Gastrocnemius medialis (tissue), 4 donors: ENCODE data around the gene PTPN4. TPM values are rescaled to one million over a fixed set of nuclear protein-coding genes. Genes with fewer than 3 reads are reported as not detected.

ENCODE experiments used
- ATAC-seq, 2 donors: fragments of 150-250 bp; one replicate each; pipeline ENCODE4 v1.9.1; 2016
- DNase-seq, 2 donors: peaks; one replicate each; pipeline ENCODE4 v3.0.0-alpha.2; 2019
- H3K27ac ChIP-seq, 4 donors: fragments of 200-600 bp; sonication (generic); 1 replicate in 1 of 4; 2 replicates in 3 of 4; pipeline ENCODE4 v1.5.1; 2016 to 2018; ENCODE audit warnings: mild to moderate bottlenecking in 2 of 4, moderate library complexity in 1 of 4
- H3K27me3 ChIP-seq, 3 donors: fragments of 200-600 bp; sonication (generic) in 2 of 3; 1 replicate in 1 of 3; 2 replicates in 2 of 3; pipeline versions ENCODE4 v1.5.1 to v1.6.0; 2016 to 2019; ENCODE audit warnings: mild to moderate bottlenecking in 1 of 3, moderate library complexity in 1 of 3
- H3K36me3 ChIP-seq, 2 donors: fragments of 200-600 bp; sonication (generic) in 1 of 2; one replicate each; pipeline ENCODE4 v1.5.1; 2017 to 2018
- H3K4me1 ChIP-seq, 2 donors: fragments of 200-600 bp; sonication (generic) in 1 of 2; one replicate each; pipeline ENCODE4 v1.5.1; 2016 to 2017; ENCODE audit warnings: mild to moderate bottlenecking in 2 of 2
- H3K4me3 ChIP-seq, 4 donors: fragments of 200-600 bp; sonication (generic) in 3 of 4; 1 replicate in 1 of 4; 2 replicates in 3 of 4; pipeline ENCODE4 v1.5.1; 2016 to 2019; ENCODE audit warnings: mild to moderate bottlenecking in 2 of 4
- H3K9me3 ChIP-seq, 3 donors: fragments of 200-600 bp; sonication (generic) in 2 of 3; 1 replicate in 1 of 3; 2 replicates in 2 of 3; pipeline ENCODE4 v1.5.1; 2016 to 2019
- CTCF ChIP-seq, 5 experiments: fragments of 450-650 bp in 3 of 5; fragments of 200-600 bp in 2 of 5; sonication (generic) in 2 of 5; IDR thresholded peaks in 4 of 5; conservative IDR thresholded peaks in 1 of 5; 1 replicate in 4 of 5; 2 replicates in 1 of 5; pipeline ENCODE4 v1.5.1; 2016 to 2019; ENCODE audit warnings: antibody characterized with exemption in 5 of 5, mild to moderate bottlenecking in 3 of 5, moderate library complexity in 3 of 5
- POLR2A ChIP-seq, 2 donors: fragments of 450-650 bp; IDR thresholded peaks; one replicate each; pipeline ENCODE4 v1.6.1; 2017; ENCODE audit warnings: antibody characterized with exemption in 2 of 2, mild to moderate bottlenecking in 2 of 2, moderate library complexity in 2 of 2
- in situ Hi-C, 4 donors: fragments of 200-750 bp; cut with MboI; loops; one replicate each; pipeline versions ENCODE4 v1.15.0 to v1.8.0; 2017; ENCODE audit warnings: low sequenced_read_pairs in 4 of 4
- intact Hi-C: fragments of 100-400 bp; cut with DNase I; formaldehyde crosslinking; loops from one replicate; pipeline ENCODE4 v1.15.1; 2023; ENCODE audit warnings: low total_unique reads
- total RNA-seq, 4 donors: library from RNA; depleted of rRNA; stranded (reverse); fragments of >200 nt; gene quantifications; one replicate each; pipeline versions ENCODE4 v1.1.0 to v1.2.3, GENCODE V29; 2016

PTPN4 gene
- total RNA-seq, 4 donors from 2014 or later: 12.7 to 37.8 (median 33.5) TPM

- peaks cover 50% of the 10 kb centered on the region in 2 donors for H3K4me1 ChIP-seq
- H3K4me3 ChIP-seq: no peak overlapping the region
- intact Hi-C loops (loop anchor here (10.0 kb wide), 1 partner anchor 404 kb away; the partner anchor contains the start of genes C2orf76 and DBI), in situ Hi-C loops (loop anchor here in 2 of 4 donors (25.0 kb wide), 2 partner anchors 244 to 394 kb away; partner anchors contain the start of gene EPB41L5 (in 1 of the 2))
- TF ChIP-seq CTCF (IDR thresholded peaks at IDR 0.05 in 4 of 5, conservative IDR thresholded peaks at IDR 0.05 in 1 of 5): no peak
- no peak for TF ChIP-seq POLR2A (IDR thresholded peaks at IDR 0.05)
- no peaks in the 10 kb centered on the region for H3K27me3 ChIP-seq
- ATAC-seq: no peak
- no peak for DNase-seq
- no peak overlapping the region for H3K27ac ChIP-seq
- no peaks in the 10 kb centered on the region for H3K9me3 ChIP-seq
- H3K36me3 ChIP-seq: no peaks in the 10 kb centered on the region
Measured at GRCh38 chr2:119768742-119769141, 9.0 kb downstream of the PTPN4 start.

GRCh38 chr2:119769645-119770044 lies 9.9 kb downstream of the PTPN4 start:
- intact Hi-C loops (loop anchor here (10.0 kb wide), 1 partner anchor 405 kb away; the partner anchor contains the start of genes C2orf76 and DBI), in situ Hi-C loops (loop anchor here in 2 of 4 donors (25.0 kb wide), 2 partner anchors 243 to 393 kb away; partner anchors contain the start of gene EPB41L5 (in 1 of the 2))
- no peaks in the 10 kb centered on the region for H3K9me3 ChIP-seq

DNA sequence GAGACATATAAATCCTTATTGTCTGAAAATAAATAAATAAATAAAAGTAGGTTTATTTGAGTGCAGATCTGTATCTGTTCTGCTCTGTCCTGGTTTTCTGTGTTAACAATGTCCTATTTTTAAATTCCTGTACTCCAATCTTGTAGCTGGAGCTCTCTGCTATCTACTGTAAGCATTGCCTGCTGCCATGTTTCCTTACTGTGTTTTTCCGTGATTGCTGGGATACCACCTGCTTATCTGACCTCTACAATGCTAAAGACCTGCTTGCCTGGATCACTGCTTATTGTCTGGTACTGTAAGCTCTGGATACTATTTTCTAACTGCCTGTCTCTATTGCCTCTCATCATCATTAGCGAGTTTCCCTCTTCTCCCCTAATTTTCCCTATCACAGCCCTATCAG lies 11.6 kb downstream of the PTPN4 start:
- Histone ChIP-seq H3K27ac (no peak overlapping the region), H3K4me1 (peaks cover 33% of the 10 kb centered on the region in 2 donors)
- in situ Hi-C loops: loop anchor here in 2 of 4 donors (25.0 kb wide), 2 partner anchors 241 to 391 kb away; partner anchors contain the start of gene EPB41L5 (in 1 of the 2)

More at GRCh38 chr2:119769645-119770044, 9.9 kb downstream of the PTPN4 start:
- Histone ChIP-seq H3K4me3 (no peak overlapping the region), H3K27me3 (no peaks in the 10 kb centered on the region), H3K36me3 (no peaks in the 10 kb centered on the region), H3K27ac (no peak overlapping the region), H3K4me1 (peaks cover 42 to 44% of the 10 kb centered on the region in 2 donors)
- ATAC-seq (no peak), DNase-seq (no peak)
- TF ChIP-seq CTCF (IDR thresholded peaks at IDR 0.05 in 4 of 5, conservative IDR thresholded peaks at IDR 0.05 in 1 of 5) (no peak), POLR2A (IDR thresholded peaks at IDR 0.05) (no peak)

GRCh38 chr2:119772128-119772527 lies 12.4 kb downstream of the PTPN4 start:
- Histone ChIP-seq H3K36me3 (no peaks in the 10 kb centered on the region), H3K9me3 (no peaks in the 10 kb centered on the region), H3K27ac (no peak overlapping the region), H3K27me3 (no peaks in the 10 kb centered on the region), H3K4me1 (peaks cover 25 to 26% of the 10 kb centered on the region in 2 donors), H3K4me3 (no peak overlapping the region)
- intact Hi-C loops (no loop called here), in situ Hi-C loops (loop anchor here in 2 of 4 donors (25.0 kb wide), 2 partner anchors 240 to 390 kb away; partner anchors contain the start of gene EPB41L5 (in 1 of the 2))
- no peak for TF ChIP-seq CTCF (IDR thresholded peaks at IDR 0.05 in 4 of 5, conservative IDR thresholded peaks at IDR 0.05 in 1 of 5)
- no peak for TF ChIP-seq POLR2A (IDR thresholded peaks at IDR 0.05)
- DNase-seq (no peak), ATAC-seq (no peak)

More for the DNA sequence above, 11.6 kb downstream of the PTPN4 start:
- DNase-seq: no peak
- Histone ChIP-seq H3K9me3 (no peaks in the 10 kb centered on the region), H3K36me3 (no peaks in the 10 kb centered on the region), H3K4me3 (no peak overlapping the region), H3K27me3 (no peaks in the 10 kb centered on the region)
- TF ChIP-seq POLR2A (IDR thresholded peaks at IDR 0.05) (no peak), CTCF (IDR thresholded peaks at IDR 0.05 in 4 of 5, conservative IDR thresholded peaks at IDR 0.05 in 1 of 5) (no peak)
- ATAC-seq: no peak
- intact Hi-C loops: no loop called here
